ENCODE data around the gene PDPN.

- TF ChIP-seq POLR2A (IDR thresholded peaks at IDR 0.05; ENCODE audit: low read depth, low read length) (no peak), POLR2AphosphoS5 (IDR thresholded peaks at IDR 0.05; ENCODE audit: low read depth, low read length) (no peak)
Measured at GRCh38 chr1:13607002-13607401, 23.4 kb downstream of the PDPN start.

All from GM12892 (cell line).